AG09319 (cell line): ENCODE results near the gene VSNL1.

ENCODE experiments used
- DNase-seq: peaks from one replicate; pipeline ENCODE4 v3.0.0-alpha.2; 2010; ENCODE audit warnings: low read depth; ENCODE audit errors: extremely low read depth
- CTCF ChIP-seq: IDR thresholded peaks from 2 replicates; pipeline ENCODE4 v1.5.1; 2011; ENCODE audit warnings: low read depth, mild to moderate bottlenecking, inconsistent platforms, low read length, moderate library complexity

The VSNL1 gene

GRCh38 chr2:17644997-17645720, 104.7 kb downstream of the VSNL1 start:
- no peak for TF ChIP-seq CTCF
- DNase-seq = no peak

- DNase-seq = peak; percentile 57
Measured at GRCh38 chr2:17646081-17646554, 105.6 kb downstream of the VSNL1 start.

GRCh38 chr2:17646838-17647701, 106.6 kb downstream of the VSNL1 start:
- TF ChIP-seq CTCF = no peak
- no peak for DNase-seq

More at GRCh38 chr2:17646081-17646554, 105.6 kb downstream of the VSNL1 start:
- TF ChIP-seq CTCF = peak; percentile 82

GRCh38 chr2:17648581-17648980, 108.1 kb downstream of the VSNL1 start:
- TF ChIP-seq CTCF = no peak
- no peak for DNase-seq

- DNase-seq = no peak
- no peak for TF ChIP-seq CTCF
Measured at GRCh38 chr2:17649026-17649425, 108.5 kb downstream of the VSNL1 start.

- no peak for TF ChIP-seq CTCF
- DNase-seq = no peak
Measured at GRCh38 chr2:17652681-17653394, 112.3 kb downstream of the VSNL1 start.
